A549 (cell line): Measurements from ENCODE around the gene TRABD. TPM values are rescaled to one million over a fixed set of nuclear protein-coding genes. Genes with fewer than 3 reads are reported as not detected.
"Not testable (repeated sequence)": the region's sequence is repeated elsewhere in the genome, so short reads cannot be mapped to it uniquely, and the experiment has no call there.

Source experiments
- ATAC-seq, 2 experiments: fragments of 200-7000 bp in 1 of 2; fragments of >200 bp in 1 of 2; cut with Nextera tagmentation in 1 of 2; cut with Tn5 transposase in 1 of 2; 3 replicates each; pipeline versions ENCODE4 v1.8.0 to v1.9.1; 2018 to 2020; ENCODE audit warnings: mild to moderate bottlenecking in 1 of 2, moderate library complexity in 1 of 2
- CTCF ChIA-PET: fragments of 300-600 bp; sonication (Branson Sonifier 250); formaldehyde crosslinking; extraction: SDS; loops from one replicate; lab custom pipeline; 2021; ENCODE audit warnings: antibody characterized with exemption, inconsistent platforms; lab: Yijun Ruan, JAX
- POLR2A ChIA-PET: fragments of 350-600 bp; formaldehyde crosslinking; extraction: SDS; loops from one replicate; lab custom pipeline; 2021; ENCODE audit warnings: antibody characterized with exemption, inconsistent platforms; lab: Yijun Ruan, JAX
- DNase-seq, 2 experiments: peaks; one replicate each; pipeline versions ENCODE4 v3.0.0 to v3.0.0-alpha.2; 2011 to 2016; ENCODE audit warnings: low read depth in 1 of 2, low spot score in 1 of 2
- FAIRE-seq: peaks from 2 replicates; lab custom pipeline; 2011; peaks lifted over from hg19 to GRCh38; lab: Jason Lieb, UNC
- H3K27ac ChIP-seq, 2 experiments: fragments of >200 bp; sonication (Bioruptor Twin); formaldehyde crosslinking; 3 replicates each; pipeline ENCODE4 v1.5.1; 2016 to 2017
- H3K4me1 ChIP-seq: fragments of >200 bp; sonication (Bioruptor Twin); formaldehyde crosslinking; 3 replicates; pipeline ENCODE4 v1.6.1; 2016
- H3K4me2 ChIP-seq: fragments of >200 bp; sonication (Bioruptor Twin); formaldehyde crosslinking; 3 replicates; pipeline ENCODE4 v1.6.1; 2016
- H3K4me3 ChIP-seq: fragments of >200 bp; sonication (Bioruptor Twin); formaldehyde crosslinking; 3 replicates; pipeline ENCODE4 v1.5.1; 2016
- H3K9me3 ChIP-seq: fragments of >200 bp; sonication (Bioruptor Twin); formaldehyde crosslinking; 3 replicates; pipeline ENCODE4 v1.6.1; 2016
- CBX2 ChIP-seq: fragments of 200-600 bp; sonication (generic); IDR thresholded peaks from 2 replicates; pipeline ENCODE4 v1.6.1; 2016; ENCODE audit warnings: low read depth, mild to moderate bottlenecking, borderline replicate concordance
- CEBPB ChIP-seq, 2 experiments: fragments of >200 bp in 1 of 2; sonication (Bioruptor Twin) in 1 of 2; formaldehyde crosslinking in 1 of 2; IDR thresholded peaks; 2 replicates each; pipeline ENCODE4 v1.6.1; 2012 to 2016
- CHD4 ChIP-seq: fragments of 200-600 bp; sonication (generic); IDR thresholded peaks from 2 replicates; pipeline ENCODE4 v1.6.1; 2016; ENCODE audit warnings: antibody characterized with exemption, mild to moderate bottlenecking, borderline replicate concordance
- CTCF ChIP-seq: fragments of >200 bp; sonication (Bioruptor Twin); formaldehyde crosslinking; IDR thresholded peaks from 3 replicates; pipeline ENCODE4 v1.5.1; 2016
- EHMT2 ChIP-seq: fragments of 200-600 bp; sonication (generic); IDR thresholded peaks from 2 replicates; pipeline ENCODE4 v1.6.1; 2016; ENCODE audit warnings: antibody characterized with exemption, low read depth, mild to moderate bottlenecking, moderate library complexity
- ELK1 ChIP-seq: fragments of 150-350 bp; IDR thresholded peaks from 2 replicates; pipeline ENCODE4 v1.6.1; 2014; ENCODE audit warnings: low read depth, mild to moderate bottlenecking, low read length
- EP300 ChIP-seq, 2 experiments: fragments of >200 bp; sonication (Bioruptor Twin); formaldehyde crosslinking; IDR thresholded peaks; 2 replicates in 1 of 2; 3 replicates in 1 of 2; pipeline ENCODE4 v1.6.1; 2016 to 2017
- ESRRA ChIP-seq: fragments of 150-350 bp; IDR thresholded peaks from 2 replicates; pipeline ENCODE4 v1.6.1; 2014; ENCODE audit warnings: mild to moderate bottlenecking, low read length, borderline replicate concordance
- FOSL2 ChIP-seq, 2 experiments: fragments of 450-650 bp in 1 of 2; fragments of >200 bp in 1 of 2; sonication (Bioruptor Twin) in 1 of 2; formaldehyde crosslinking; IDR thresholded peaks; 2 replicates each; pipeline versions ENCODE4 v1.5.0 to v1.6.1; 2016 to 2020; ENCODE audit warnings: mild to moderate bottlenecking in 1 of 2, moderate library complexity in 1 of 2
- FOXS1 ChIP-seq: fragments of 250-450 bp; sonication (Bioruptor Pico); IDR thresholded peaks from 2 replicates; pipeline ENCODE4 v1.5.0; 2020; ENCODE audit warnings: mild to moderate bottlenecking, moderate library complexity
- GATA3 ChIP-seq: IDR thresholded peaks from 2 replicates; pipeline ENCODE4 v1.6.1; 2012; ENCODE audit warnings: borderline replicate concordance
- HDAC2 ChIP-seq: fragments of 200-600 bp; sonication (generic); IDR thresholded peaks from 2 replicates; pipeline ENCODE4 v1.6.1; 2016
- HMGXB4 ChIP-seq: fragments of 250-450 bp; sonication (Bioruptor Pico); IDR thresholded peaks from 2 replicates; pipeline ENCODE4 v1.5.0; 2021; ENCODE audit warnings: mild to moderate bottlenecking, moderate library complexity, borderline replicate concordance
- HOXA7 ChIP-seq: fragments of 250-450 bp; sonication (Bioruptor Pico); IDR thresholded peaks from 2 replicates; pipeline ENCODE4 v1.5.0; 2020; ENCODE audit warnings: mild to moderate bottlenecking, moderate library complexity
- JUN ChIP-seq, 2 experiments: fragments of >200 bp; sonication (Bioruptor Twin); formaldehyde crosslinking; IDR thresholded peaks; 2 replicates in 1 of 2; 3 replicates in 1 of 2; pipeline ENCODE4 v1.6.1; 2016 to 2017
- MAFK ChIP-seq: fragments of 450-650 bp; IDR thresholded peaks from 2 replicates; pipeline ENCODE4 v1.6.1; 2014; ENCODE audit not compliant: partially characterized antibody
- MAZ ChIP-seq: fragments of 150-350 bp; IDR thresholded peaks from 2 replicates; pipeline ENCODE4 v1.6.1; 2014; ENCODE audit warnings: antibody characterized with exemption, low read depth, low read length, borderline replicate concordance
- RARB ChIP-seq: fragments of 250-450 bp; sonication (Bioruptor Pico); IDR thresholded peaks from 2 replicates; pipeline ENCODE4 v1.8.0; 2021; ENCODE audit warnings: mild to moderate bottlenecking, moderate library complexity
- SREBF2 ChIP-seq: fragments of 450-650 bp; IDR thresholded peaks from 2 replicates; pipeline ENCODE4 v1.6.1; 2014; ENCODE audit warnings: mild to moderate bottlenecking, moderate library complexity
- TP53 ChIP-seq: fragments of 250-450 bp; sonication (Bioruptor Pico); IDR thresholded peaks from 2 replicates; pipeline ENCODE4 v1.5.0; 2021; ENCODE audit warnings: mild to moderate bottlenecking, moderate library complexity
- ZNF302 ChIP-seq: fragments of 250-450 bp; sonication (Bioruptor Pico); IDR thresholded peaks from 2 replicates; pipeline ENCODE4 v1.9.0; 2021; ENCODE audit warnings: inconsistent platforms, mild to moderate bottlenecking, moderate library complexity
- ZSCAN20 ChIP-seq: fragments of 250-450 bp; sonication (Bioruptor Pico); IDR thresholded peaks from 2 replicates; pipeline ENCODE4 v1.8.0; 2022; ENCODE audit warnings: mild to moderate bottlenecking, moderate library complexity
- WGBS: methylation state at CpG from one replicate; pipeline ENCODE4 v1.1.6; 2017; ENCODE audit errors: missing lambda C conversion rate; 5-methylcytosine and 5-hydroxymethylcytosine counted together
- polyA plus RNA-seq, 4 experiments: library from polyadenylated mRNA; depleted of rRNA in 3 of 4; stranded (reverse); fragments of >200 nt; fragmentation: RNase III in 1 of 4; extraction: RNeasy Plus Mini Kit Qiagen cat#74134 plus additional on column Dnase treatment in 1 of 4; gene quantifications; 2 replicates in 3 of 4; 3 replicates in 1 of 4; pipeline ENCODE4 v1.2.3, GENCODE V29; 2011 to 2017

TRABD gene
- polyA plus RNA-seq, 2 of the 4 experiments (the other 2 are of a cell fraction) = 14.8 to 30.4 TPM

- no peak for FAIRE-seq
- H3K4me3 ChIP-seq = no peak overlapping the region
- ATAC-seq = no peak
- H3K27ac ChIP-seq = no peak overlapping the region
- no peak for DNase-seq
- ChIA-PET POLR2A (no interaction called here), CTCF (interaction anchor here (1.2 kb wide), 1 partner anchor 39 kb away, joined by 4 read pairs; no protein-coding TSS in a partner anchor)
- no peaks in the 10 kb centered on the region for H3K9me3 ChIP-seq
- peaks cover 7% of the 10 kb centered on the region; the same call in 1 of the 3 replicates for H3K4me1 ChIP-seq
- TF ChIP-seq FOXS1 (CRISPR knock-in tag) = no peak
- no peak for TF ChIP-seq FOSL2 (IDR thresholded peaks at IDR 0.05)
- no peak for TF ChIP-seq FOSL2 (CRISPR knock-in tag; IDR thresholded peaks at IDR 0.05)
- TF ChIP-seq CBX2 = no peak
- no peak for TF ChIP-seq ELK1
- no peak for TF ChIP-seq CEBPB (IDR thresholded peaks at IDR 0.05)
- no peak for TF ChIP-seq HDAC2
- TF ChIP-seq ZNF302 (CRISPR knock-in tag) = no peak
- TF ChIP-seq HMGXB4 = no peak
- TF ChIP-seq ZSCAN20 (CRISPR knock-in tag) = no peak
- no peak for TF ChIP-seq SREBF2
- TF ChIP-seq GATA3 = no peak
- 61% methylated on average over 10 of the region's 11 CpGs for WGBS
- no peak overlapping the region for H3K4me2 ChIP-seq
Observed at GRCh38 chr22:50167689-50168489, 17.8 kb upstream of the TRABD start.

GRCh38 chr22:50168490-50169180 is 17.1 kb upstream of the TRABD start:
- CTCF ChIA-PET, H3K9me3 ChIP-seq, H3K4me2 ChIP-seq, H3K4me3 ChIP-seq, ATAC-seq, FAIRE-seq, H3K4me1 ChIP-seq, DNase-seq, POLR2A ChIA-PET: not testable (repeated sequence)
- H3K27ac ChIP-seq = peak overlapping the region in 1 of 2 experiments; percentile 97; a peak in 2 of 6 replicates
- 92% methylated on average over 5 of the region's 5 CpGs for WGBS

GRCh38 chr22:50169181-50169759 is 16.4 kb upstream of the TRABD start:
- Histone ChIP-seq H3K9me3 (no peaks in the 10 kb centered on the region), H3K4me1 (peaks cover 7% of the 10 kb centered on the region; the same call in 1 of the 3 replicates), H3K4me3 (peak overlapping the region; percentile 81), H3K4me2 (peak overlapping the region; percentile 96), H3K27ac (peak overlapping the region; percentile 90 to 97)
- ChIA-PET POLR2A (no interaction called here), CTCF (no interaction called here)
- no peak for TF ChIP-seq JUN (IDR thresholded peaks at IDR 0.05)
- TF ChIP-seq MAFK = no peak
- TF ChIP-seq CTCF = no peak
- TF ChIP-seq HDAC2 = no peak
- no peak for TF ChIP-seq CHD4
- TF ChIP-seq HOXA7 = no peak
- no peak for TF ChIP-seq MAZ
- no peak for TF ChIP-seq ZSCAN20 (CRISPR knock-in tag)
- TF ChIP-seq EHMT2 = no peak
- no peak for TF ChIP-seq ESRRA
- TF ChIP-seq EP300 (IDR thresholded peaks at IDR 0.05) = no peak
- no peak for TF ChIP-seq TP53 (CRISPR knock-in tag)
- no peak for TF ChIP-seq RARB (CRISPR knock-in tag)
- ATAC-seq (no peak; a peak in 1 of 6 replicates), DNase-seq (no peak), FAIRE-seq (no peak)
- 80% methylated on average over 26 of the region's 36 CpGs for WGBS
